ENCODE results near the gene KCTD13. TPM values are rescaled to one million over a fixed set of nuclear protein-coding genes. Genes with fewer than 3 reads are reported as not detected.

The KCTD13 gene
- total RNA-seq, 1 experiment from 2014 or later: 18.3 TPM

DNA sequence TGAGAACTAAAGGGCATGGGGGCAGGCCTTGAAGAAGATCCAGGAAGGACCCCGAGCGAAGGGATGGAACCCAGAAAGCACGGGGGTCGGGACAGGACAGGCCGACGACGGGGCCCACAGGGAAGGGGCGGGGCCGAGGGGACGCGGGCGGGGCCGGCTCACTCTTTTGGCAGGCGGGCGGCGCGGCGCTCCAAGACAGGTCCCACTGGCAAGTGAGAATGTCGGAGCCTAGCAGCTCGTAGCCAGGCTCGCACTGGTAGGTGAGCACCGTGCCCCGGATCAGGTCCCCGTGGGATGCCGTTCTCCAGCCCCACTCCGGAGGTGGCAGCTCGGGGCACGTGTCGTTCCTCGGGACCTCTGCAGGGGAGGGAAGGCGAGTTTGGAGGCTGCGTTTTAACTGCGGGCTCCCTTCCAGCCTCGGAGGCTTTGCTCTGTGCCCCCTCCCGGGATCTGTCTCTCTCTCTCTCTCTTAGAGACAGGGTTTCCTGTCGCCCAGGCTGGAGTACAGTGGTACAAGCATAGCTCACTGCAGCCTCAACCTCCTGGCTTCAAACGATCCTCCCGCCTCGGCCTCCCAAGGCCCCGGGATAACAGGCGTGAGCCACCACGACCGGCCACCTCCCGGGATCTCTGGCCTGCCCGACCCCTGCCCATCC is 49.3 kb downstream of the KCTD13 start:
- no peak for DNase-seq
- H3K27me3 Mint-ChIP-seq (ENCODE audit: low read depth): peaks cover 5% of the 10 kb centered on the region

More for the DNA sequence above, 49.3 kb downstream of the KCTD13 start:
- Histone ChIP-seq H2BK12ac (ENCODE audit: insufficient read length, low read depth, low read length) (no peak overlapping the region), H2BK15ac (ENCODE audit: low read depth, low read length) (no peak overlapping the region), H4K91ac (ENCODE audit: insufficient read length, low read depth, low read length) (no peak overlapping the region), H2AFZ (ENCODE audit: low read length) (no peak overlapping the region), H2BK5ac (ENCODE audit: insufficient read length, low read length) (no peak overlapping the region), H3K4ac (ENCODE audit: low read depth, low read length) (no peak overlapping the region), H3K27me3 (ENCODE audit: insufficient read depth, low read length) (no peaks in the 10 kb centered on the region), H2AK5ac (ENCODE audit: insufficient read length, low read length) (no peak overlapping the region), H3K23me2 (ENCODE audit: insufficient read length, low read depth, low read length, poor library complexity, severe bottlenecking) (peaks cover 10% of the 10 kb centered on the region), H3K9ac (ENCODE audit: extremely low read depth, insufficient read length, low read length) (no peak overlapping the region), H3T11ph (ENCODE audit: low read length) (no peak overlapping the region), H3K79me2 (ENCODE audit: insufficient read depth, low read length) (no peaks in the 10 kb centered on the region), H3K18ac (ENCODE audit: insufficient read length, low read depth, low read length) (no peak overlapping the region), H2BK20ac (ENCODE audit: low read depth, low read length, poor library complexity, severe bottlenecking) (no peak overlapping the region), H3K79me1 (ENCODE audit: insufficient read depth, low read depth, low read length, poor library complexity, severe bottlenecking) (no peaks in the 10 kb centered on the region), H3K23ac (ENCODE audit: insufficient read length, low read depth, low read length) (no peak overlapping the region), H4K5ac (ENCODE audit: insufficient read length, low read depth, low read length) (no peak overlapping the region), H3K9me3 (ENCODE audit: control insufficient read depth, low read depth, low read length) (no peaks in the 10 kb centered on the region), H3K27ac (ENCODE audit: insufficient read length, low read depth, low read length) (no peak overlapping the region), H2BK120ac (ENCODE audit: low read depth, low read length, poor library complexity, severe bottlenecking) (no peak overlapping the region), H3K14ac (ENCODE audit: insufficient read depth, low read length) (no peak overlapping the region), H4K20me1 (ENCODE audit: control insufficient read depth, insufficient read depth, insufficient read length) (no peaks in the 10 kb centered on the region), H3K4me1 (ENCODE audit: insufficient read depth, low read length) (no peaks in the 10 kb centered on the region), H3K56ac (ENCODE audit: insufficient read length, low read depth, low read length) (no peak overlapping the region), H4K8ac (replicated peaks; ENCODE audit: insufficient read length, low read depth, low read length) (no peak overlapping the region), H3K4me2 (ENCODE audit: insufficient read depth, insufficient read length, low read length) (peak overlapping the region; percentile 92)
- Mint-ChIP-seq H3K9me3 (no peaks in the 10 kb centered on the region; a peak in 1 of 5 replicates), H3K4me3 (peak overlapping the region; percentile 72 to 87), H3K36me3 (ENCODE audit: insufficient read depth in 1 of 3, low read depth in 3 of 3) (peaks cover 2 to 19% (median 15%) of the 10 kb centered on the region in 3 experiments; a peak in 6 of 7 replicates), H3K4me1 (peaks cover 13 to 14% of the 10 kb centered on the region in 2 experiments), H3K27ac (peak overlapping the region in 2 of 3 experiments; percentile 20 to 70; a peak in 1 of 7 replicates)
- no peak for TF ChIP-seq CTCF (conservative IDR thresholded peaks at IDR 0.05)
- WGBS (ENCODE audit: extremely low coverage, insufficient read length, low lambda C conversion rate): no CpG with 5 or more reads among the region's 45 CpGs

Data from H9 (cell line).